SKM-1 treated with dmso at 0.1 percent for 144 hours (cell line): ENCODE data around the gene USP36.
A peak's percentile ranks its signal among the peaks of the same experiment; 100 is the strongest.

Experiments used
- DNase-seq: peaks from one replicate; lab custom pipeline; 2025; ENCODE audit not compliant: unreplicated experiment; lab: John Stamatoyannopoulos, UW

USP36 gene

GRCh38 chr17:78839762-78840529 lies 668 bp downstream of the USP36 start:
- DNase-seq: peak; percentile 33

- no peak for DNase-seq
Measured at GRCh38 chr17:78839235-78839761, 1.3 kb downstream of the USP36 start.

- no peak for DNase-seq
Measured at GRCh38 chr17:78838574-78839005, 2.0 kb downstream of the USP36 start.

GRCh38 chr17:78836420-78837021 lies 4.1 kb downstream of the USP36 start:
- no peak for DNase-seq

GRCh38 chr17:78834571-78834970 lies 6.0 kb downstream of the USP36 start:
- DNase-seq: no peak

GRCh38 chr17:78832541-78832810 lies 8.1 kb downstream of the USP36 start:
- DNase-seq: no peak

GRCh38 chr17:78831688-78832540 lies 8.7 kb downstream of the USP36 start:
- DNase-seq: no peak

GRCh38 chr17:78829477-78829876 lies 11.1 kb downstream of the USP36 start:
- no peak for DNase-seq

GRCh38 chr17:78828470-78829185 lies 12.0 kb downstream of the USP36 start:
- DNase-seq: no peak

- DNase-seq: no peak
Measured at GRCh38 chr17:78826836-78827509, 13.6 kb downstream of the USP36 start.

GRCh38 chr17:78826421-78826820 lies 14.2 kb downstream of the USP36 start:
- no peak for DNase-seq

- DNase-seq: no peak
Measured at GRCh38 chr17:78825696-78826095, 14.9 kb downstream of the USP36 start.

GRCh38 chr17:78824240-78824639 lies 16.4 kb downstream of the USP36 start:
- no peak for DNase-seq

- DNase-seq: no peak
Measured at GRCh38 chr17:78823282-78824046, 17.1 kb downstream of the USP36 start.

- DNase-seq: no peak
Measured at GRCh38 chr17:78822552-78822951, 18.1 kb downstream of the USP36 start.

- DNase-seq: no peak
Measured at GRCh38 chr17:78821961-78822360, 18.7 kb downstream of the USP36 start.

GRCh38 chr17:78820841-78821240 lies 19.8 kb downstream of the USP36 start:
- DNase-seq: no peak

- no peak for DNase-seq
Measured at GRCh38 chr17:78819806-78820792, 20.5 kb downstream of the USP36 start.

- no peak for DNase-seq
Measured at GRCh38 chr17:78819402-78819801, 21.2 kb downstream of the USP36 start.
